H1 (cell line): Measurements from ENCODE around the gene C17orf50. TPM values are rescaled to one million over a fixed set of nuclear protein-coding genes. Genes with fewer than 3 reads are reported as not detected.
A peak's percentile ranks its signal among the peaks of the same experiment; 100 is the strongest.

Source experiments
- CTCF ChIA-PET: fragments of 300-600 bp; sonication (Branson Sonifier 250); formaldehyde crosslinking; loops from one replicate; lab custom pipeline; 2021; ENCODE audit not compliant: partially characterized antibody; lab: Charles Lee
- POLR2A ChIA-PET: fragments of 300-600 bp; sonication (Branson Sonifier 250); formaldehyde crosslinking; loops from one replicate; lab custom pipeline; 2021; ENCODE audit warnings: inconsistent platforms; ENCODE audit not compliant: partially characterized antibody; lab: Charles Lee
- DNase-seq, 2 experiments: peaks; one replicate each; pipeline versions ENCODE4 v3.0.0 to v3.0.0-alpha.2; 2010 to 2022; ENCODE audit warnings: low spot score in 2 of 2, low read depth in 1 of 2, mixed read lengths in 1 of 2
- FAIRE-seq: peaks from 2 replicates; lab custom pipeline; 2011; peaks lifted over from hg19 to GRCh38; lab: Jason Lieb, UNC
- H2AFZ ChIP-seq: 2 replicates; pipeline ENCODE4 v1.8.1; 2012; ENCODE audit warnings: low read length, inconsistent platforms
- H2AK5ac ChIP-seq: 2 replicates; pipeline ENCODE4 v1.6.1; 2013; ENCODE audit warnings: low read depth, low read length
- H2BK120ac ChIP-seq: replicated peaks from 2 replicates; pipeline ENCODE3; 2013; ENCODE audit warnings: low read depth, low read length, inconsistent platforms
- H2BK12ac ChIP-seq: 2 replicates; pipeline ENCODE4 v1.6.1; 2013; ENCODE audit warnings: low read depth, low read length
- H2BK15ac ChIP-seq: 2 replicates; pipeline ENCODE4 v1.6.1; 2013; ENCODE audit warnings: low read length
- H2BK20ac ChIP-seq: 2 replicates; pipeline ENCODE4 v1.6.1; 2013; ENCODE audit warnings: low read length
- H2BK5ac ChIP-seq: 2 replicates; pipeline ENCODE4 v1.6.1; 2013; ENCODE audit warnings: low read depth, low read length
- H3K14ac ChIP-seq: 2 replicates; pipeline ENCODE4 v1.6.1; 2013; ENCODE audit warnings: inconsistent platforms; ENCODE audit not compliant: insufficient read length
- H3K18ac ChIP-seq: 2 replicates; pipeline ENCODE4 v1.6.1; 2013; ENCODE audit warnings: low read length; ENCODE audit errors: extremely low read depth
- H3K23ac ChIP-seq: 2 replicates; pipeline ENCODE4 v1.6.1; 2013; ENCODE audit warnings: inconsistent platforms; ENCODE audit not compliant: insufficient read length
- H3K23me2 ChIP-seq: 2 replicates; pipeline ENCODE4 v1.6.1; 2013; ENCODE audit warnings: low read depth, low read length
- H3K27ac ChIP-seq: 2 replicates; pipeline ENCODE4 v1.6.1; 2011; ENCODE audit warnings: low read depth, low read length, inconsistent platforms
- H3K27me3 ChIP-seq, 4 experiments: replicated peaks in 1 of 4; 1 replicate in 1 of 4; 2 replicates in 3 of 4; pipeline versions ENCODE4 v1.6.1 to v1.8.1; 2011 to 2013; ENCODE audit warnings: low read length in 3 of 4, mild to moderate bottlenecking in 3 of 4, inconsistent platforms in 2 of 4, mixed read lengths in 2 of 4, moderate library complexity in 1 of 4; ENCODE audit not compliant: control insufficient read depth in 3 of 4, insufficient read depth in 3 of 4; ENCODE audit errors: extremely low read depth in 1 of 4
- H3K36me3 ChIP-seq, 4 experiments: 2 replicates each; pipeline versions ENCODE4 v1.6.1 to v1.8.1; 2011 to 2013; ENCODE audit warnings: mild to moderate bottlenecking in 4 of 4, low read length in 3 of 4, moderate library complexity in 2 of 4, control low read depth in 1 of 4, inconsistent platforms in 1 of 4; ENCODE audit not compliant: insufficient read depth in 4 of 4, control insufficient read depth in 2 of 4
- H3K4ac ChIP-seq: replicated peaks from 2 replicates; pipeline ENCODE3; 2013; ENCODE audit warnings: low read length, low read depth, mixed read lengths, inconsistent platforms; ENCODE audit not compliant: insufficient read length
- H3K4me1 ChIP-seq, 4 experiments: replicated peaks in 1 of 4; 1 replicate in 1 of 4; 2 replicates in 3 of 4; pipeline versions ENCODE4 v1.6.1 to v1.8.1; 2011 to 2013; ENCODE audit warnings: low read length in 3 of 4, inconsistent platforms in 2 of 4, mixed read lengths in 1 of 4; ENCODE audit not compliant: insufficient read depth in 4 of 4, control insufficient read depth in 3 of 4
- H3K4me2 ChIP-seq, 2 experiments: 2 replicates each; pipeline versions ENCODE4 v1.6.1 to v1.8.1; 2011 to 2013; ENCODE audit warnings: low read depth in 2 of 2, low read length in 2 of 2, control low read depth in 1 of 2, inconsistent platforms in 1 of 2, mild to moderate bottlenecking in 1 of 2; ENCODE audit not compliant: insufficient read depth in 1 of 2
- H3K4me3 ChIP-seq, 4 experiments: fragments of 200-600, 300-600 bp in 1 of 4; sonication (generic), shearing (Covaris generic), sonication (Bioruptor Twin) in 1 of 4; 2 replicates each; pipeline versions ENCODE4 v1.5.1 to v1.8.1; 2011 to 2016; ENCODE audit warnings: low read length in 4 of 4, low read depth in 3 of 4, control low read depth in 2 of 4, inconsistent platforms in 2 of 4, mild to moderate bottlenecking in 2 of 4, mixed read lengths in 1 of 4, moderate library complexity in 1 of 4; ENCODE audit not compliant: insufficient read depth in 2 of 4; ENCODE audit errors: extremely low read depth in 1 of 4
- H3K56ac ChIP-seq: replicated peaks from 2 replicates; pipeline ENCODE3; 2013; ENCODE audit warnings: low read depth, mild to moderate bottlenecking, mixed read lengths, low read length, inconsistent platforms; ENCODE audit not compliant: insufficient read length
- H3K79me1 ChIP-seq: 2 replicates; pipeline ENCODE4 v1.6.1; 2013; ENCODE audit warnings: low read depth, low read length, control low read depth
- H3K79me2 ChIP-seq, 2 experiments: 2 replicates each; pipeline versions ENCODE4 v1.6.1 to v1.8.1; 2012 to 2013; ENCODE audit warnings: low read length in 2 of 2, mild to moderate bottlenecking in 2 of 2, inconsistent platforms in 1 of 2; ENCODE audit not compliant: insufficient read depth in 2 of 2, control insufficient read depth in 1 of 2
- H3K9ac ChIP-seq, 4 experiments: replicated peaks in 1 of 4; 1 replicate in 1 of 4; 2 replicates in 3 of 4; pipeline versions ENCODE4 v1.6.1 to v1.8.1; 2011 to 2013; ENCODE audit warnings: low read depth in 3 of 4, low read length in 3 of 4, control low read depth in 2 of 4, mild to moderate bottlenecking in 2 of 4, moderate library complexity in 2 of 4, inconsistent platforms in 1 of 4; ENCODE audit errors: extremely low read depth in 1 of 4
- H3K9me3 ChIP-seq, 2 experiments: 2 replicates each; pipeline versions ENCODE4 v1.6.1 to v1.8.1; 2012 to 2013; ENCODE audit warnings: mild to moderate bottlenecking in 2 of 2, moderate library complexity in 2 of 2, control low read depth in 1 of 2, inconsistent platforms in 1 of 2, low read depth in 1 of 2, low read length in 1 of 2, mixed read lengths in 1 of 2; ENCODE audit not compliant: insufficient read depth in 2 of 2
- H4K20me1 ChIP-seq, 2 experiments: replicated peaks in 1 of 2; 2 replicates each; pipeline versions ENCODE3 to v1.8.1; 2011 to 2013; ENCODE audit warnings: inconsistent platforms in 2 of 2, low read length in 2 of 2, mild to moderate bottlenecking in 1 of 2; ENCODE audit not compliant: insufficient read depth in 2 of 2, control insufficient read depth in 1 of 2
- H4K5ac ChIP-seq: 2 replicates; pipeline ENCODE4 v1.6.1; 2013; ENCODE audit warnings: low read length, low read depth, mixed read lengths, inconsistent platforms; ENCODE audit not compliant: insufficient read length
- H4K8ac ChIP-seq: 2 replicates; pipeline ENCODE4 v1.8.0; 2013; ENCODE audit warnings: mild to moderate bottlenecking, moderate library complexity, low read length, inconsistent platforms; ENCODE audit not compliant: insufficient read depth; ENCODE audit errors: extremely low read depth
- H4K91ac ChIP-seq: replicated peaks from 2 replicates; pipeline ENCODE3; 2013; ENCODE audit warnings: low read length, mixed read lengths, inconsistent platforms; ENCODE audit not compliant: insufficient read length
- ASH2L ChIP-seq: fragments of 200-600, 300-600 bp; sonication (generic); IDR thresholded peaks from one replicate; pipeline ENCODE4 v1.7.1; 2017; ENCODE audit warnings: low read length
- BCL11A ChIP-seq, 2 experiments: IDR thresholded peaks; one replicate each; pipeline ENCODE4 v1.6.1; 2011; ENCODE audit warnings: low read depth in 2 of 2, low read length in 2 of 2, mild to moderate bottlenecking in 2 of 2
- BRCA1 ChIP-seq: IDR thresholded peaks from 2 replicates; pipeline ENCODE4 v1.6.1; 2012; ENCODE audit warnings: low read depth, low read length, improper control_type of control experiment
- EZH2 ChIP-seq: fragments of 200-600 bp; sonication (generic); IDR thresholded peaks from 2 replicates; pipeline ENCODE4 v1.7.1; 2012; ENCODE audit warnings: low read depth, mild to moderate bottlenecking, moderate library complexity, low read length, inconsistent platforms; ENCODE audit not compliant: severe bottlenecking
- GTF2F1 ChIP-seq: IDR thresholded peaks from 2 replicates; pipeline ENCODE4 v1.6.1; 2012; ENCODE audit warnings: low read depth, low read length, improper control_type of control experiment, borderline replicate concordance
- HDAC2 ChIP-seq, 2 experiments: fragments of 300-600 bp in 1 of 2; sonication (generic) in 1 of 2; IDR thresholded peaks; 2 replicates each; pipeline ENCODE4 v1.6.1; 2011 to 2012; ENCODE audit warnings: low read depth in 2 of 2, low read length in 2 of 2, mild to moderate bottlenecking in 2 of 2, moderate library complexity in 2 of 2, borderline replicate concordance in 1 of 2, inconsistent platforms in 1 of 2
- HDAC6 ChIP-seq: IDR thresholded peaks from one replicate; pipeline ENCODE4 v1.7.1; 2012; ENCODE audit warnings: low read depth, mild to moderate bottlenecking, inconsistent platforms, low read length, moderate library complexity
- KDM4A ChIP-seq: IDR thresholded peaks from one replicate; pipeline ENCODE4 v1.7.1; 2012; ENCODE audit warnings: low read depth, mild to moderate bottlenecking, moderate library complexity, low read length, inconsistent platforms; ENCODE audit not compliant: severe bottlenecking
- POLR2A ChIP-seq, 2 experiments: IDR thresholded peaks; 1 replicate in 1 of 2; 2 replicates in 1 of 2; pipeline ENCODE4 v1.6.1; 2011; ENCODE audit warnings: low read depth in 2 of 2, low read length in 2 of 2, mild to moderate bottlenecking in 2 of 2; ENCODE audit errors: control extremely low read depth in 1 of 2
- RXRA ChIP-seq: IDR thresholded peaks from 2 replicates; pipeline ENCODE4 v1.6.1; 2011; ENCODE audit warnings: low read depth, mild to moderate bottlenecking, low read length, moderate library complexity; ENCODE audit not compliant: insufficient read depth
- SP1 ChIP-seq: IDR thresholded peaks from 2 replicates; pipeline ENCODE4 v1.6.1; 2011; ENCODE audit warnings: low read depth, low read length
- SP4 ChIP-seq: IDR thresholded peaks from 2 replicates; pipeline ENCODE4 v1.6.1; 2012; ENCODE audit warnings: low read length, inconsistent platforms
- TEAD4 ChIP-seq: IDR thresholded peaks from 2 replicates; pipeline ENCODE4 v1.6.1; 2012; ENCODE audit warnings: low read depth, low read length, inconsistent platforms, mixed read lengths
- WGBS, 2 experiments: shearing (Covaris generic) in 1 of 2; methylation state at CpG; one replicate each; pipeline versions ENCODE4 v1.1.6 to v1.1.7; 2013 to 2015; ENCODE audit warnings: low lambda C conversion rate in 2 of 2, mixed read lengths in 2 of 2, inconsistent platforms in 1 of 2, low coverage in 1 of 2, missing lambda C conversion rate in 1 of 2; ENCODE audit not compliant: insufficient replicate concordance in 2 of 2, insufficient coverage in 1 of 2, insufficient read length in 1 of 2; ENCODE audit errors: extremely low coverage in 1 of 2, missing lambda C conversion rate in 1 of 2; 5-methylcytosine and 5-hydroxymethylcytosine counted together
- polyA plus RNA-seq, 7 experiments: library from polyadenylated mRNA; depleted of rRNA in 3 of 7; stranded (reverse) in 5 of 7; unstranded in 2 of 7; fragments of >200 nt in 5 of 7; fragments of 200-250 nt in 2 of 7; gene quantifications; 1 replicate in 5 of 7; 2 replicates in 1 of 7; 4 replicates in 1 of 7; pipeline versions ENCODE4 v1.2.1 to v1.2.3, GENCODE V29; 2011 to 2013; ENCODE audit warnings: missing spikeins in 2 of 7, mixed read lengths in 2 of 7
- total RNA-seq: library from RNA; stranded (reverse); fragmentation: NEBNext Ultra II Directional; extraction: Animal tissue kit (Norgen Biotek cat#: 25700); gene quantifications from 2 replicates; pipeline ENCODE4 v1.2.1, GENCODE V29; 2021

Gene C17orf50
- total and polyA plus RNA-seq, 2 of the 8 experiments (the other 6 are each of a cell fraction or from before 2014, with no cell fraction given), result 0.12 TPM; not detected in 1

DNA sequence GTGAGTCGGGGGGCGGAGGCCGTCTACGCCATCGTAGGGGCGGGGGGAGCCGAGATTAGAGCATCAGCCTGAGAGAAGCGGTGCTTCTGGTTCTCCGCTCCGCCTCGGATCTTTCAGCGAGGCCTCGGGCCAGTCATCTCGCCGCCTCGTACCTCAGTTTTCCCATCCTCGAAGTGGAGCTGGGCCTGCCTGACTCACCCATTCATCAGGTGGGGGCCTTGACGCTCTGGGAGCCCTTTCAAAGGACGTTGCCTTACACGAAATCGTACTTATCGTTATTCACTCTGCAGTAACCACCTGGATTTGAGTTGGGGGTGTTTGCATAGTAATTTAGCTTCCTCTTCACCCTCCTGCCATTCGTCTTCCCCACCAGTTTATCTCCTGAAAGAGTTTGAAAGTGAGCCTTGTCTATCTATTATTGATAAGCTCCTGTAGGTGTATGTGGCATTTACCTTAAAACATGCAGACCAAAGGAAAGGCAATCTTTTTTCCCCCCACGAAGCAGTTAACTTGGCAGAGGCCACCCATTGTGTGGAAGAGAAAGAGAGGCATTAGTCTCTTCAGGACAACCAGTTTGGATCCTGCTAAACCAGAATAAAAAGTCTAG is 49.3 kb downstream of the C17orf50 start:
- Histone ChIP-seq H2BK12ac (no peak overlapping the region; the same call in 1 of the 2 replicates), H3K79me1 (no peaks in the 10 kb centered on the region), H3K14ac (no peak overlapping the region), H2AFZ (no peak overlapping the region), H2BK5ac (peak overlapping the region; percentile 96), H3K27ac (peak overlapping the region; percentile 99), H2BK120ac (no peak overlapping the region), H3K23ac (no peak overlapping the region), H3K4me3 (peak overlapping the region; percentile 91 to 98 (median 94)), H2AK5ac (no peak overlapping the region), H3K9me3 (no peaks in the 10 kb centered on the region), H3K56ac (no peak overlapping the region), H4K5ac (peak overlapping the region; percentile 70), H3K36me3 (peaks cover 0 to 4% (median 0%) of the 10 kb centered on the region in 4 experiments; a peak in 1 of 8 replicates), H3K27me3 (no peaks in the 10 kb centered on the region), H3K79me2 (peaks cover 23 to 56% of the 10 kb centered on the region in 2 experiments), H3K4ac (peak overlapping the region; percentile 87), H3K9ac (peak overlapping the region; percentile 91 to 97 (median 96)), H3K18ac (peak overlapping the region; percentile 95; the same call in 1 of the 2 replicates), H3K4me2 (peak overlapping the region; percentile 69 to 87), H4K20me1 (peaks cover 10 to 15% of the 10 kb centered on the region in 2 experiments), H3K4me1 (peaks cover 0 to 10% (median 0%) of the 10 kb centered on the region in 4 experiments; a peak in 3 of 7 replicates), H4K91ac (peak overlapping the region; percentile 32), H3K23me2 (peaks cover 13% of the 10 kb centered on the region), H2BK15ac (peak overlapping the region; percentile 77; the same call in 1 of the 2 replicates), H4K8ac (peak overlapping the region; percentile 100; the same call in 1 of the 2 replicates), H2BK20ac (no peak overlapping the region)
- POLR2A ChIA-PET, result interaction anchor here (0.6 to 5.8 kb wide), 28 partner anchors 10 to 1734 kb away, joined by 3 to 62 read pairs (median 6); partner anchors contain the start of genes C17orf50, MMP28, PEX12 and RDM1
- CTCF ChIA-PET, result interaction anchor here (0.7 to 6.6 kb wide), 8 partner anchors 10 to 150 kb away, joined by 3 to 107 read pairs (median 5); partner anchors contain the start of gene MMP28
- FAIRE-seq, result no peak
- DNase-seq, result no peak
- WGBS, 2 experiments, result 1% methylated on average over 22 of the region's 24 CpGs; no CpG with 5 or more reads in 1 of the 2 experiments
- TF ChIP-seq HDAC6 (no peak), TEAD4 (no peak), ASH2L (no peak), POLR2A (IDR thresholded peaks at IDR 0.05; ENCODE audit: control extremely low read depth in 1 of 2, low read depth in 2 of 2, low read length in 2 of 2) (no peak; a peak in 1 of 3 replicates), SP1 (no peak), EZH2 (no peak), HDAC2 (IDR thresholded peaks at IDR 0.05; ENCODE audit: borderline replicate concordance in 1 of 2, low read depth in 2 of 2, low read length in 2 of 2) (no peak), GTF2F1 (no peak), BCL11A (IDR thresholded peaks at IDR 0.05; ENCODE audit: low read depth in 2 of 2, low read length in 2 of 2) (no peak), KDM4A (no peak), SP4 (no peak), RXRA (no peak), BRCA1 (no peak)
